GM19395 (cell line): ENCODE measurements around the gene RNASE12.
"Not testable (repeated sequence)": the region's sequence is repeated elsewhere in the genome, so short reads cannot be mapped to it uniquely, and the experiment has no call there.

Source experiments
- ATAC-seq: cut with Tn5 transposase; IDR thresholded peaks from one replicate; pipeline ENCODE4 v1.9.1; 2021; ENCODE audit warnings: mild to moderate bottlenecking, moderate library complexity; ENCODE audit not compliant: unreplicated experiment

RNASE12 gene

DNA sequence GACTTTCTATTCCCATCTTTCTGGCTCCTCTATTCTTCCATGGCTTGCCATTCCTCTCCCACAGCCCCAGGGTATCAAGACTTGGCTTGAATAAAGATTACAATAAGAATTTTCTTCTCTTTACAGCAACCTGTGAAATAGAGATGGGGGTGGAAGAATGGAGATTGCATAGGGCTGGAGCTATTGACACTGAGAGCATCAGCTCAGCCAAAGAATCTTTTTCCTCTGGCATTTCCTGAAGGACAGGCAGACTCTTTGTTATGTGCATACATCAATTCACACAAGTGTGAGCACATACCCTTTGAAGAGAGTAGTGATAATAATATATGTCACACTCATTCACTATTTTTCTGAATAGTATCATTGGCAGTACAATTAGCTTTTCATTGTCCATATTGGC, 8.0 kb downstream of the RNASE12 start:
- no peak for ATAC-seq

DNA sequence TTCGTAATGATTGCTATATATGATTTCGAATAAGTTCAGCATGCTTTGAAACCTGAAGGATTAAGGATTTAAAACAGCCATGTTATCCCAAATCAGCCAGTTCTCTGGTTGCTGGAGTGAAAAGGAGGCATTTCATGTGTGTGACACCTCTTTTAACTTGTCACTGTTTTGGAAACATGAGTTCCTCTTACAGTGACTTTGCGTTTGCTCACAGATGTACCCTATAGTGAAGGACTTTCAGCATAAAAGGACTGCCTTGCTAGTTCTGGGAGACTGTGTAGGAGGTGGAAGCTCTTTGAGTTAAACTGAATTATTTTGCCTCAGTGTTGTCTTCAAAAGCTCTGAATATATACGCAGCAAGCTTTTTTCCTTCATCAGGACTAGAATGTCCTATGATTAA, 10.9 kb downstream of the RNASE12 start:
- no peak for ATAC-seq

DNA sequence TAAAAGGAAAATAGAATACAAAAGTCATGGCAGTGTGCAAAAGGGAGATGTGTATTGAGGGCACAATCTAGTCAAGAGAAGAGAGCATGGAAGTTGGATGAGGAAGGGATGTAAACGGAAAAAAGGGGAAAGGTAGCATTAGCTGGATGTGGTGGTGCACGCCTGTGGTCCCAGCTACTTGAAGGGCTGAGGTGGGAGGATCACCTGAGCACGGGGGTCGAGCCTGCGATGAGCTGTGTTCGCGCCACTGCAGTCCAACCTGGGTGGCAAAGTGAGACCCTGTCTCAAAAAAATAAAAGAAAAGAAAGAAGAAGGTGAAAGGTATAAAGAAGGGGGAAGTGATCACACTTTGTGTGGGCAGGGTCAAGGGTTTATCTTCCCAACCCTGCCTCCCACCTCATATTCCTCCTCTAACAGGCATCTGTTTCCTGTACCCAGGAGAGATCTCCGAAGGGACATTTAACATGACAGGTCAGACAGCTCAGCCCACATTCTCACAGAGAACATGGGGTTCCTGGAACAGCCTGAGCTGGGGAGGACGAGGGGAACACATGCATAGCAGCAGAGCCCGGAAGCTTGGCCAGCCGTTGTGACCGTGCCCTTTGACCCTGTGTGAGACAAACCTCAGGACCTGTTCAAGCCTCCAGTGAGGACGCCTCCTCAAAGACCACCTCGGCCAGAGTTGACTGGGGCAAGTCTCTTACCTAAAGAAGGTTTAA, 12.2 kb downstream of the RNASE12 start:
- ATAC-seq, result no peak

DNA sequence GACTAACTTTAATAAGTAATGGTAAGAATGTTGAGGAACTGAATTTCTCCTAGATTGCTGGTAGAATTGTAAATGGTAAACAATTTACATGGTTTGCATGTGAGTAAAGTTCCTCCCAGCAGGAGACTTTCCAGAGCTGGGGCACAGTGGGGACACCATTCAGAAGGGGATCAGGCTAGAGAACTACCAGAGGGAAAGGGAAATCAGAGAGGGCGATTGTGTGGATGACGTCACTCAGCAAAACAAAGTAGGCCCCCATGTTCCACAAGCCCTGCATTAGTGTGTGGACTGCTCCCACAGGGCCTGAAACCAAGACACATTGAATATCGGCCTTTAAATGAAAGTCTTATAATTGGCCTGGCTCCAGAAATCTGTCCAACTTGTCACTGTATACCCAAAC, 12.9 kb downstream of the RNASE12 start:
- ATAC-seq, result no peak

DNA sequence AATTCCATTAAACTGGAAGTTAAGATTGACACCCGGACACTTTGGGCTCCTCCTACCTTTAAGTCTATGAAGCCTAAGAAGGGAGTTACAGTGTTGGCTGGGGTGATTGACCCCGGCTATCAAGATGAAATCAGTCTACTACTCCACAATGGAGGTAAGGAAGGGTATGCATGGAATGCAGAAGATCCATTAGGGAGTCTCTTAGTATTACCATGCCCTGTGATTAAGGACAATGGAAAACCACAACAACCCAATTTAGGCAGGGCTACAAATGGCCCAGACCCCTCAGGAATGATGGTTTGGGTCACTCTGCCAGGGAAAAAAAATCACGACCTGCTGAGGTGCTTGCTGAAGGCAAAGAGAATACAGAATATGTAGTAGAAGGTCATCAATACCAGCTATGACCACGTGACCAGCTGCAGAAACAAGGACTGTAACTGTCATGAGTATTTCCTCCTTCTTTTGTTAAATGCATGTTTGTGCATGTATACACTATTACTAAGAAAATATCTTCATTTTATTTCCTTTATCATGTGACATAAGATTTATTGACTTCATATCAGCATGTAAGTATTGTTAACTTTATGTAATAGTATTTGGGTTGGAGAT, 18.7 kb downstream of the RNASE12 start:
- ATAC-seq, result not testable (repeated sequence)

DNA sequence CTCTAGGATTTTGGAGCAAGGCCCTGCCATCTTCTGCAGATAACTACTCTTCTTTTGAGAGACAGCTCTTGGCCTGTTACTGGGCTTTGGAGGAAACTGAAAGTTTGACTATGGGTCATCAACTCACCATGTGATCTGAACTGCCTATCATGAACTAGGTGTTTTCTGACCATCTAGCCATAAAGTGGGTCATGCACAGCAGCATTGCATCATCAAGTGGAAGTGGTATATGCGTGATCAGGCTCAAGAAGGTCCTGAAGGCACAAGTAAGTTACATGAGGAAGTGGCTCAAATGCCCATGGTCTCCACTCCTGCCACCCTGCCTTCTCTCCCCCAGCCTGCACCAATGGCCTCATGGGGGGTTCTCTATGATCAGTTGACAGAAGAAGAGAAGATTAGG, 20.5 kb downstream of the RNASE12 start:
- not testable (repeated sequence) for ATAC-seq

DNA sequence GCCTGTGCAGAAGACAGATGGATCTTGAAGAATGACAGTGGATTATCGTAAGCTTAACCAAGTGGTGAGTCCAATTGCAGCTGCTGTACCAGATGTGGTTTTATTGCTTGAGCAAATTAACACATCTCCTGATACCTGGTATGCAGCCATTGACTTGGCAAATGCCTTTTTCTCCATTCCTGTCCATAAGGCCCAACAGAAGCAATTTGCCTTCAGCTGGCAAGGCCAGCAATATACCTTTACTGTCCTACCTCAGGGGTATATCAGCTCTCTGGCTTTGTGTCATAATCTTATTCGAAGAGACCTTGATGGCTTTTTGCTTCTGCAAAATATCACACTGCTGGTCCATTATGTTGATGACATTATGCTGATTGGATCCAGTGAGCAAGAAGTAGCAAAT, 21.3 kb downstream of the RNASE12 start:
- not testable (repeated sequence) for ATAC-seq

DNA sequence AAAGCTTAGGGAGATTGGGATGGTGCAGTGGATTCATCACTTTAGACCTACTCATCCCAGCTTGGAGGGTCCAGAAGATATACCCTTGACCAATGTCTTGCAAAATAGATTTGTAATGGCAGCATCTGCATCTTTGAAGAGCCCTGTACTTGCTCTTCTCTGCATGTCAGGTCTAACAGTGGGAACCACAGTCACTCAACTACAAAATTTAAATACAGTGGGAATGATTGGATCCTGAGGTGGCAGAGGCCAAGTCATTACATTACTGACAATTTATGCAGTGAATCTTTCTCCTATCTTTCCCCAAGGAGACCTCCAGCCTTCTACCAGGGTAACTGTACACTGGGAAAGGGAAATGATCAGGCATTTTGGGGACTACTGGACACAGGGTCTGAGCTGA, 22.1 kb downstream of the RNASE12 start:
- ATAC-seq, result no peak

DNA sequence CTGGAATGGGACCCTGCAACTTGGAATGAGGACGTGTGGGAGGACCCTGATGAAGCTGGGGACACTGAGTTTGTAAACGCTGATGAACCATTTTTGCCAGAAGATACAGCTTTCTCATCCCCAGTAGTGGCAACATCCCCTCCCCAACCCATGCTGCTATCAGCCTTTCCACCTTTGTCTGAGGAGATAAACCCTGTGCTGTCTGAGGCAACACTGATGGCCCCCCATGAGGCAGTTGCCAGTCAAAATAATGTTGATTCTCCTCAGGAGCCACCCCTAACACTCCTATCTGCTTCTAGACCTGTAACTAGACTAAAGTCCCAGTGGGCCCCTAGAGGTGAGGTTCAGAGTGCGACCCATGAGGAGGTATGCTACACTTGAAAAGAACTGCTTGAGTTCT, 22.8 kb downstream of the RNASE12 start:
- no peak for ATAC-seq

DNA sequence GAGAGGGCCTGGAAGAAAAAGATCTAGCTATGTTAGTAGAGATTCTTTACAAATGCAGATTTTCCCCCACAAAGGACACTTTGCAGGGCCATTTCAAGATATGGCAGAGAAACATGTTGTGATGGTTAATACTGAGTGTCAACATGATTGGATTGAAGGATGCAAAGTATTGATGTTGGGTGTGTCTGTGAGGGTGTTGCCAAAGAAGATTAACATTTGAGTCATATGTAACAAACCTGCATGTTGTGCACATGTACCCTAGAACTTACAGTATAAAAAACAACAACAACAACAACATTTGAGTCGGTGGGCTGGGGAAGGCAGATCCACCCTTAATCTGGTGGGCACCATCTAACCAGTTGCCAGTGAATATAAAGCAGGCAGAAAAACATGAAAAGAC, 24.0 kb downstream of the RNASE12 start:
- ATAC-seq, result not testable (repeated sequence)

DNA sequence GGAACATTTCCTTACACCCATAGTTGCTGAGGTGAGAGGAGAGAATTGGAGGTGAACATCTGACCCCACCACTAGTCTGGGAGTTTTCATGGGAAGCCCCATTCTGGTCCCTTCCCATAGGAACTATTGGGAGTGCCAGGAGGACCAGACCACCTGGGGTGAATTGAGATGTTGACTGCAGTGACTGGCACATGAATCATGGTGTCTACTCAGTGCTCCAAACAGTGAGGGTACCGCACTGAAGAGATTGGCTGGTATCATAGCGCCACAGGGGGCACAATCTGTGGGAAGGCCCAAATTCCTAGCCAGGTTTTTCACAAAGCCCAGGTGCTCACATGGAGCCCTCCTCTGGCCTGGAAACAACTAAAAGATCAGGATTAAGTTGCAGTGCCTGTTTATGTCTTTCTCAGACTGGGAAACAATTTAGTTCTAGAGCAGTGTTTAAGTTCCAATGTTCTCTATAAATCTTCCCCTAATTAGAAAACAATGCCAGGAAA, 26.6 kb downstream of the RNASE12 start:
- ATAC-seq, result no peak

DNA sequence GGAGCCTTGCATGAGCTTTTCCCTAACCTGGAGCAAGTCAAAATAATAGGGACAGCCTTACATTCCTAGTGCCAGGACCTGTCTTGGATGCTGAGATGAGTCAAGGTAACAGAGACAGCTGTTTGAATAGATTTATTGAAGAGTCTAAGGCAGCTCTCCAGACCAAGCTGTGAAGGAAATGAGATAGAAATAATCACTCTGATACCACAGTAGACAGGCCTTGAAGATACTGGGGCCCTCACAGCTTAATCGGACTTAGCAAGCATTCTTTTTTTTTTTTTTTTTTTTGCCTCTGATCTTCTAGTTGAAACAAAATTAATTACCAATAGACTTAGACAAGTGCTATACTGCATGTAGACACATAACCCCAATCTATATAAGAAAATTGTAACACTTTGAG, 27.2 kb downstream of the RNASE12 start:
- ATAC-seq, result no peak

DNA sequence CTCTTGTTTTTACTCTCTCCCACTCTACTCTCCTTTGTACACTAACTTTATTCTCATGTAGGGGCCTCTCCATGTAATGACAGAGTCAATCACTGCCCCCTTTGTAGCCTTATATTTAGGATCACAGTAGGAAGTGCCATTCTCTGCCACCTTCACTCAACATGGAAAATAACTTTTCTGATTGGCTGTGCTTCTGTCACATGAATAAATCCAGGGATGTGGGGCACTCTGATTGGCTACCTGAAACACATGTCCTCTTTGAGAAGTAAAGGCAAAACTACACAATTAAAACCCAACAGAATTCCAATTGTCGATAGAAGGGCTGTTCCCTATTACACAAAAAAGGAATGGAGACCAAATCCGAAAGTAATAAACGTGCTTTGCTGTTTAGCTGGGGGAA, 30.2 kb downstream of the RNASE12 start, which contains the start of gene RNASE9:
TSS of gene RNASE9 (minus strand) at position 87 of the 400 bp plus-strand sequence.
- ATAC-seq, result no peak

DNA sequence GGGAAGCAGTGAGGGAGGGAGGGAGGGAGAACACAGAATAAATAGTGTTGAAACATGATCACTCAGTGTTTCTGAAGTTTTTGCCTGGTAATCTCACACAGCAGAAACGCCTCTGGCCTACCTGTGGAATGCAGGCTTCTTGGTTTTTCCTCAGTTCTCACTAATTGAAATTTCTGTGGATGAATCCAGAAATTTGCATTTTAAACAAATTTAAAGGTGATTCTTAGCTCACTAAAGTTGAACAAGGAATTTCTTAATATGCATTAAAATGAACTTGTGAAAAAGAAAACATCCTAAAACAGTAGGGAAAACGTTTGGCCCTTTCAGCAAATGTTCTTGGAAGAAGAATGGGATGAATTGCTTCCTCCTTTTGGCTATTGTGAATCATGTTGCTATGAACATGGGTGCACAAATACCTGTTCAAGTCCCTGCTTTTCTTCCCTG, 31.7 kb downstream of the RNASE12 start:
- no peak for ATAC-seq

DNA sequence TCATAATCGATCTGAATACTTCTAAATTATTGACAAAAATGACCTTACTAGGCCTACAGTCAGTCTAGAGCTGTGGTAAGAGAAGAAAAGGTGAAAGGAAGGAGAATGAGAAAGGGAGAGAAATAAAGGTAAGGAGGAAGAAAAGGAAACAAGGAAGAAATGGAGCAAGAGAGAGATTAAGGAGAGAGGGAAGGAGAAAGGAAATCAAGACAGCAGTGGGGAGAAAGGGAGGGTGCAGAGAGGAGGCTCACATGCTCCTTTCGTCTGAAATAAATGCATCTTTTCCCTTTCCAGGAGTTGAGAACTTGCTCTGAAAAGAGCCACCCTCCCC, 34.0 kb downstream of the RNASE12 start:
- ATAC-seq, result no peak

DNA sequence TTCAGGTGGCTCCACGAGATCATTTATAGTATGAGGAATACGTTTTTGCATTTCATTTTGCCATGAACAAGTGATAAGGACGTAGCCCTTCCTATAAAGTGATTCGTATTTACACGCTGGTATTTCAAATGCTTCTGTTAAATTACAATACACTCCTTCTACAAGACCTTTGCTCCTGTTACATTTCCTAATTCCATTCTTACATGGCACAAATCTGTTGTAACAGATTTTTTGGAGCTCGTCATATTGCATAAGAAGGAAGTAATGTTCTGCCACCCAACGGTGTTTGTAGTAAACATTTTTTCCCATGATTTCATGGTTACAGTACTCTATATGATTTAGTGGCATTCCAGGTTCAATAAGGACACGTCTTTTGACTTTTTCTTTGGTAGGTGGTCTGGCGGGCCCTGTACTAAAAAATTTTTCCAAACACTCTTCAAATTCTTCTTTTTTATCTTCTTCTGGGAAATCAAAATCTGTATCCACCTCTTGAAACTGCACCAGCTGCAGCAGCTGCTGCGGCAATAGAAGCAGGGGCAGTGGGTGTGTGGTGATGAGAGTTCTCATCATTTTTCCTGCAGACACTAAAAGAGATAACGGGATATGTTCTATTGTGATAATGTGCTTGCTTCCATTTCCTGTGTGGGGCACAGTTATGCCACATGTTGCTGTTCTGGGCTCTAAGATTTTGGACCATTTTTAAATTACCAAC, 34.5 kb downstream of the RNASE12 start:
- ATAC-seq, result no peak

DNA sequence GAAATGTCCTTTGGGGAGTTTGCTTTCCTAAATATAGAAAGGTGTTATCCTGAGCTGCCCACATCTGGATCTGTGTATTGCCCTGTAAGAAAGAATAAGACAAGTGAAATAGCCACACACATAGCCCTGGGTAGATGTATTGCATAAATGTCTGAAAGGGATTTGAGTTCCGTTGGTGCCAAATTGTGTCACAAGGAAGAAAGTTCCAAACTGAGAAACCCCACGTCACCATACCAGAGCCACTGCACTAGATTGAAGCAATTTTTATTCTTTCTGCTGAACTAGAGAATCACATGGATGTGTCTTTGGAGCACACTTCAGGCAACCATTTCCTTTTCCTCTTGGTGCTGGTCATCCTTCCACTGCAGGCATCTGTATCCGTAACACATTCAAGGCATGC, 35.3 kb downstream of the RNASE12 start:
- ATAC-seq, result no peak

DNA sequence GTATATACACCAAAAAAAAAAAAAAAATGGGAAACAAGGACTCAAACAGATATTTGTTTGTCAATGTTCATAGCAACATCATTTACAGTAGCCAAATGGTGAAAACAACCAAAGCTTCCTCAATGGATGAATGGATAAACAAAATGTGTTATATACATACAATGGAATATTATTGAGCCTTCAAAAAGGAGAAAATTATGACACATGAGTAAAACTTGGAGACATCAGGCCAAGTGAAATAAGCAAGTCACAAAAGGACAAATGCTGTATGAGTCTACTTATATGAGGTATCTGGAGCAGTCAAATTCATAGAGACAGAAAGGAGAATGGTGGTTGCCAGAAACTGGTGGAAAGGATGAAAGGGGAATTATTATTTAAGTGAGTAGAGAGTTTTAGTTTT, 38.2 kb downstream of the RNASE12 start:
- no peak for ATAC-seq

DNA sequence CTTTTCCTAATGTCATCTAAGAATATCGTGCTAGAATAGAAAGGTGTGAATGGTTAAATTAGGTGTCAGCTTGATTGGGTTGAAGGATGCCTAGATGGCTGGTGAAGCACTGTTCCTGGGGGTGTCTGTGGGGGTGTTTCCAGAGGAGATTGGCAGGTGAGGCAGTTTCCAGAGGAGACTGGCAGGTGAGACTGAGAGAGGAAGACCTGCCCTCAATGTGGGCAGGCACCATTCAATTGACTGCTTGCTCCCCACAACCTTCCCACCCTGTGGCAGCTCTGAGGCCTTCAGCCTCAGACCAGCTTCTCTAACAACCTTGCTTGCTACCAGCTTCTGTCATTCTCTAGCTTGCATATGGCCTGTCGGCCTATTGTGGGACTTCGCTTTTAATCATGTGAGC, 39.6 kb downstream of the RNASE12 start:
- ATAC-seq, result no peak

DNA sequence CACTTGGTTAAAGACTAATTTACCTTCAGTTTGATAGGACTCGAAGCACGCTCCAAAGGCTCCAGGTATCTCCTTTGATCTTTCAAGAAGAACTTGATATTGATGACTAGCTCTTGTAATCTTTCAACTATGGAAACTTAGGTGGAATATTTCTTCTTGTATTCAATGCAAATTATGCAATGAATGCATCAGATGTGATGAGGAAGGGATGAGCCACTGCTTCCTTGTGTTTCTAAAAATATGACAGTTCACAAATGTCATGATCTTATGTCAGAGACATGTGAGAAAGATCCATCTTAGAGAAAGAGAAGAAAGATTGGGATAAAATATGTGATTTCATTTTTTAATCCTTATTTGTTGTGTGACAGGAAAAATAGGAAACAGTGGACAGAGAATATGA, 40.2 kb downstream of the RNASE12 start:
- no peak for ATAC-seq

DNA sequence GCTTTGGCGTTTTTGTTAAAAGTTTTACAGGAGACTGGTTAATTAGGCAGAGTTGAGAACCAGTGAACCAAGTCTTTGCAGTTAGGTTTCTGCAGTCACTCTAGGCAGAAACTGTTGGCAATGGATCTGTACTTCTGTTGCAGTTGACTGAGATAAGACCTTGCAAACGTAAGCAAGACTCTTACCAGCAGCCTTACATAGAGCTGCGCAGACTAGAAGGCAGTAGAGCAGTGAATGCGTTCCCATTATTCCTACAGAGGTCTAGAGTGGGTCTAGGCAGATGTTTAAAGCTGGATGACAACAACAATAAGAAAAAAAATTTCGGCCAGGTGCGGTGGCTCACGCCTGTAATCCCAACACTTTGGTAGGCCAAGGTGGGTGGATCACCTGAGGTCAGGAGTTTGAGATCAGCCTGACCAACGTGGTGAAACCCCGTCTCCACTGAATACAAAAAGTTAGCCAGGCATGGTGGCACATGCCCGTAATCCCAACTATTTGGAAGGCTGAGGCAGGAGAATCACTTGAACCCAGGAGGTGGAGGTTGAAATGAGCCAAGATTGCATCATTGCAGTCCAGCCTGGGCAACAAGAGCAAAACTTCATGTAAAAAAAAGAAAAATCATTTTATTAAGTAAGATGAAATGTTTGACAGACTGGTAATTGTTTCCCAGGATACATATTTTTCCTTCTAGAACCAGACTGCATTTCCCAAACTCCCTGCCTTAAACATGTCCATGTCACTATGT, 42.6 kb downstream of the RNASE12 start:
- ATAC-seq, result no peak
